Measurements from ENCODE around the gene RNF220. TPM values are rescaled to one million over a fixed set of nuclear protein-coding genes. Genes with fewer than 3 reads are reported as not detected.

The RNF220 gene
- total and polyA plus RNA-seq, 2 of the 13 experiments (the other 11 are each of a cell fraction or from before 2014, with no cell fraction given) = 48.2 to 72.1 TPM

GRCh38 chr1:44442791-44443190, 37.7 kb downstream of the RNF220 start:
- POLR2A ChIA-PET = no interaction called here
- intact Hi-C loops (cut with micrococcal nuclease; ENCODE audit: unreplicated experiment) (no loop called here), in situ Hi-C loops (cut with HindIII; ENCODE audit: extremely low pct_ligation_motif_present, low pct_unique_long_range_greater_than_20kb) (no loop called here)
- TF ChIP-seq, protein P1, sequence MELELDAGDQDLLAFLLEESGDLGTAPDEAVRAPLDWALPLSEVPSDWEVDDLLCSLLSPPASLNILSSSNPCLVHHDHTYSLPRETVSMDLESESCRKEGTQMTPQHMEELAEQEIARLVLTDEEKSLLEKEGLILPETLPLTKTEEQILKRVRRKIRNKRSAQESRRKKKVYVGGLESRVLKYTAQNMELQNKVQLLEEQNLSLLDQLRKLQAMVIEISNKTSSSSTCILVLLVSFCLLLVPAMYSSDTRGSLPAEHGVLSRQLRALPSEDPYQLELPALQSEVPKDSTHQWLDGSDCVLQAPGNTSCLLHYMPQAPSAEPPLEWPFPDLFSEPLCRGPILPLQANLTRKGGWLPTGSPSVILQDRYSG (CRISPR knock-in tag; IDR thresholded peaks at IDR 0.05) = no peak
- TF ChIP-seq TBX3 (IDR thresholded peaks at IDR 0.05; ENCODE audit: borderline replicate concordance) (no peak), SRSF4 (IDR thresholded peaks at IDR 0.05; ENCODE audit: low read depth, low read length, poor library complexity, severe bottlenecking) (no peak), ZMAT3 (CRISPR knock-in tag; conservative IDR thresholded peaks at IDR 0.05) (no peak), KDM6A (CRISPR knock-in tag; IDR thresholded peaks at IDR 0.05; ENCODE audit: low read depth) (no peak), NFKB2 (CRISPR knock-in tag; IDR thresholded peaks at IDR 0.05; ENCODE audit: borderline replicate concordance) (no peak), ZNF775 (CRISPR knock-in tag; IDR thresholded peaks at IDR 0.05; ENCODE audit: borderline replicate concordance) (no peak)
- TF ChIP-seq, protein P2, sequence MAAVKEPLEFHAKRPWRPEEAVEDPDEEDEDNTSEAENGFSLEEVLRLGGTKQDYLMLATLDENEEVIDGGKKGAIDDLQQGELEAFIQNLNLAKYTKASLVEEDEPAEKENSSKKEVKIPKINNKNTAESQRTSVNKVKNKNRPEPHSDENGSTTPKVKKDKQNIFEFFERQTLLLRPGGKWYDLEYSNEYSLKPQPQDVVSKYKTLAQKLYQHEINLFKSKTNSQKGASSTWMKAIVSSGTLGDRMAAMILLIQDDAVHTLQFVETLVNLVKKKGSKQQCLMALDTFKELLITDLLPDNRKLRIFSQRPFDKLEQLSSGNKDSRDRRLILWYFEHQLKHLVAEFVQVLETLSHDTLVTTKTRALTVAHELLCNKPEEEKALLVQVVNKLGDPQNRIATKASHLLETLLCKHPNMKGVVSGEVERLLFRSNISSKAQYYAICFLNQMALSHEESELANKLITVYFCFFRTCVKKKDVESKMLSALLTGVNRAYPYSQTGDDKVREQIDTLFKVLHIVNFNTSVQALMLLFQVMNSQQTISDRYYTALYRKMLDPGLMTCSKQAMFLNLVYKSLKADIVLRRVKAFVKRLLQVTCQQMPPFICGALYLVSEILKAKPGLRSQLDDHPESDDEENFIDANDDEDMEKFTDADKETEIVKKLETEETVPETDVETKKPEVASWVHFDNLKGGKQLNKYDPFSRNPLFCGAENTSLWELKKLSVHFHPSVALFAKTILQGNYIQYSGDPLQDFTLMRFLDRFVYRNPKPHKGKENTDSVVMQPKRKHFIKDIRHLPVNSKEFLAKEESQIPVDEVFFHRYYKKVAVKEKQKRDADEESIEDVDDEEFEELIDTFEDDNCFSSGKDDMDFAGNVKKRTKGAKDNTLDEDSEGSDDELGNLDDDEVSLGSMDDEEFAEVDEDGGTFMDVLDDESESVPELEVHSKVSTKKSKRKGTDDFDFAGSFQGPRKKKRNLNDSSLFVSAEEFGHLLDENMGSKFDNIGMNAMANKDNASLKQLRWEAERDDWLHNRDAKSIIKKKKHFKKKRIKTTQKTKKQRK (IDR thresholded peaks at IDR 0.05; ENCODE audit: low read length) = no peak
- DNase-seq (ENCODE audit: low spot score) (no peak), FAIRE-seq (no peak), ATAC-seq (no peak)
- Histone ChIP-seq H3K36me3 (replicated peaks in 1 of 2; ENCODE audit: control insufficient read depth in 1 of 2, insufficient read depth in 2 of 2, low read length in 2 of 2) (peaks cover 4 to 6% of the 10 kb centered on the region in 2 experiments; a peak in 3 of 5 replicates), H3K27me3 (ENCODE audit: control insufficient read depth in 1 of 2, insufficient read depth in 2 of 2, low read length in 2 of 2) (no peaks in the 10 kb centered on the region), H3K9me3 (ENCODE audit: low read length) (no peaks in the 10 kb centered on the region), H4K20me1 (ENCODE audit: insufficient read depth, low read length) (0 out of 2 replicates have a peak, but pooled peaks cover 2% of the 10 kb centered on the region), H2AFZ (ENCODE audit: low read length) (no peak overlapping the region), H3K9ac (ENCODE audit: insufficient read depth, low read depth, low read length) (no peak overlapping the region), H3K27ac (ENCODE audit: extremely low read length, insufficient read depth, low read length) (no peak overlapping the region), H3K4me2 (ENCODE audit: low read depth, low read length) (no peak overlapping the region), H3K79me2 (ENCODE audit: insufficient read depth, low read length) (no peaks in the 10 kb centered on the region), H3K4me1 (ENCODE audit: insufficient read depth, low read length) (no peaks in the 10 kb centered on the region), H3K4me3 (replicated peaks in 1 of 3; ENCODE audit: insufficient read depth in 1 of 3, low read depth in 2 of 3, low read length in 3 of 3) (no peak overlapping the region)
- CTCF ChIA-PET (ENCODE audit: low intra/inter-chr PET ratio, low total read pairs) = no interaction called here
- BruUV-seq (replicated peaks) = no TSS peak
- 87% methylated on average over 1 of the region's 1 CpG for WGBS (ENCODE audit: low lambda C conversion rate)
